Chondrocyte (in vitro differentiated cells): ENCODE measurements around the gene ZFP1. TPM values are rescaled to one million over a fixed set of nuclear protein-coding genes. Genes with fewer than 3 reads are reported as not detected.

ENCODE experiments used
- DNase-seq: peaks from one replicate; pipeline ENCODE4 v3.0.0; 2021; ENCODE audit warnings: mixed read lengths, low spot score
- H3K27ac Mint-ChIP-seq: one replicate; pipeline ENCODE4 v1.8.0; 2021; ENCODE audit warnings: mild to moderate bottlenecking, moderate library complexity, mixed read lengths; ENCODE audit not compliant: unreplicated experiment
- H3K27me3 Mint-ChIP-seq: 2 replicates; pipeline ENCODE4 v1.8.0; 2021; ENCODE audit warnings: low read depth, mixed read lengths
- H3K36me3 Mint-ChIP-seq: 2 replicates; pipeline ENCODE4 v1.8.0; 2021; ENCODE audit warnings: low read depth, mixed read lengths
- H3K4me1 Mint-ChIP-seq: 2 replicates; pipeline ENCODE4 v1.8.0; 2021; ENCODE audit warnings: low read depth, mild to moderate bottlenecking, mixed read lengths
- H3K4me3 Mint-ChIP-seq: one replicate; pipeline ENCODE4 v1.8.0; 2021; ENCODE audit warnings: mild to moderate bottlenecking, moderate library complexity, mixed read lengths; ENCODE audit not compliant: unreplicated experiment
- H3K9me3 Mint-ChIP-seq: 2 replicates; pipeline ENCODE4 v1.8.0; 2021; ENCODE audit warnings: low read depth, mixed read lengths
- CTCF ChIP-seq: fragments of 200-600 bp; sonication (generic); IDR thresholded peaks from 2 replicates; pipeline ENCODE4 v1.5.0; 2021; ENCODE audit warnings: antibody characterized with exemption, mild to moderate bottlenecking, moderate library complexity
- total RNA-seq: library from RNA; stranded (reverse); gene quantifications from 3 replicates; pipeline ENCODE4 v1.2.1, GENCODE V29; 2021

Gene ZFP1
- total RNA-seq, 1 donor from 2014 or later: 15.3 TPM

- no peak for TF ChIP-seq CTCF
- Mint-ChIP-seq H3K4me1 (no peaks in the 10 kb centered on the region), H3K27ac (no peak overlapping the region), H3K27me3 (no peaks in the 10 kb centered on the region), H3K9me3 (peaks cover 60% of the 10 kb centered on the region), H3K36me3 (peaks cover 17% of the 10 kb centered on the region), H3K4me3 (no peak overlapping the region)
- no peak for DNase-seq
These were observed 28.6 kb downstream of the ZFP1 start for GRCh38 chr16:75176926-75177325.

- H3K36me3 Mint-ChIP-seq: peaks cover 6% of the 10 kb centered on the region
- H3K4me3 Mint-ChIP-seq: no peak overlapping the region
- TF ChIP-seq CTCF: no peak
- H3K9me3 Mint-ChIP-seq: peaks cover 39% of the 10 kb centered on the region
- no peak overlapping the region for H3K27ac Mint-ChIP-seq
- H3K27me3 Mint-ChIP-seq: no peaks in the 10 kb centered on the region
- H3K4me1 Mint-ChIP-seq: no peaks in the 10 kb centered on the region
- DNase-seq: peak; percentile 36
These were observed 30.9 kb downstream of the ZFP1 start for GRCh38 chr16:75179208-75179607.

GRCh38 chr16:75181630-75182029, 33.3 kb downstream of the ZFP1 start:
- TF ChIP-seq CTCF: no peak
- H3K36me3 Mint-ChIP-seq: peaks cover 2% of the 10 kb centered on the region
- no peak for DNase-seq
- H3K27ac Mint-ChIP-seq: no peak overlapping the region
- H3K4me1 Mint-ChIP-seq: no peaks in the 10 kb centered on the region
- no peaks in the 10 kb centered on the region for H3K27me3 Mint-ChIP-seq
- no peak overlapping the region for H3K4me3 Mint-ChIP-seq
- peaks cover 22% of the 10 kb centered on the region for H3K9me3 Mint-ChIP-seq

GRCh38 chr16:75188832-75189477, 40.6 kb downstream of the ZFP1 start:
- Mint-ChIP-seq H3K4me1 (peaks cover 14% of the 10 kb centered on the region), H3K36me3 (no peaks in the 10 kb centered on the region), H3K9me3 (no peaks in the 10 kb centered on the region), H3K27ac (no peak overlapping the region), H3K27me3 (peaks cover 6% of the 10 kb centered on the region), H3K4me3 (no peak overlapping the region)
- DNase-seq: peak; percentile 59
- TF ChIP-seq CTCF: no peak

- DNase-seq: peak; percentile 55
- no peak overlapping the region for H3K4me3 Mint-ChIP-seq
These were observed 41.4 kb downstream of the ZFP1 start for GRCh38 chr16:75189638-75190245.

More at GRCh38 chr16:75189638-75190245, 41.4 kb downstream of the ZFP1 start:
- no peaks in the 10 kb centered on the region for H3K36me3 Mint-ChIP-seq
- no peak for TF ChIP-seq CTCF
- H3K27me3 Mint-ChIP-seq: peaks cover 6% of the 10 kb centered on the region
- H3K4me1 Mint-ChIP-seq: peaks cover 14% of the 10 kb centered on the region
- no peaks in the 10 kb centered on the region for H3K9me3 Mint-ChIP-seq
- no peak overlapping the region for H3K27ac Mint-ChIP-seq
